GM18498 (cell line): ENCODE measurements around the gene LAGE3.

ENCODE experiments used
- ATAC-seq: cut with Tn5 transposase; IDR thresholded peaks from one replicate; pipeline ENCODE4 v1.9.1; 2021; ENCODE audit warnings: mild to moderate bottlenecking, moderate library complexity; ENCODE audit not compliant: unreplicated experiment

The LAGE3 gene

GRCh38 chrX:154478728-154479622 is at the start of gene LAGE3:
Gene LAGE3 (minus strand): TSS chrX:154479281. CDS start chrX:154478915, 366 bp downstream.
- ATAC-seq, result peak; percentile 93

- peak; percentile 81 for ATAC-seq
Measured at GRCh38 chrX:154526901-154527675, 48.0 kb upstream of the LAGE3 start.

- no peak for ATAC-seq
Measured at GRCh38 chrX:154525606-154526490, 46.8 kb upstream of the LAGE3 start.

GRCh38 chrX:154519389-154519788 is 40.3 kb upstream of the LAGE3 start:
- no peak for ATAC-seq

- ATAC-seq, result no peak
Measured at GRCh38 chrX:154517101-154517781, 38.2 kb upstream of the LAGE3 start.

GRCh38 chrX:154516656-154517100 is 37.6 kb upstream of the LAGE3 start:
- peak; percentile 3 for ATAC-seq

- peak; percentile 93 for ATAC-seq
Measured at GRCh38 chrX:154515966-154516655, 37.0 kb upstream of the LAGE3 start, which contains the start of gene FAM3A. Gene FAM3A (minus strand): TSS chrX:154516232. CDS start chrX:154515772, 460 bp downstream.

- ATAC-seq, result peak; percentile 3
Measured at GRCh38 chrX:154515090-154515965, 36.2 kb upstream of the LAGE3 start.

- ATAC-seq, result no peak
Measured at GRCh38 chrX:154513716-154514115, 34.6 kb upstream of the LAGE3 start.

GRCh38 chrX:154512879-154513553 is 33.9 kb upstream of the LAGE3 start:
- no peak for ATAC-seq

- ATAC-seq, result no peak
Measured at GRCh38 chrX:154511761-154512160, 32.7 kb upstream of the LAGE3 start.

GRCh38 chrX:154509455-154509854 is 30.4 kb upstream of the LAGE3 start:
- ATAC-seq, result no peak

- ATAC-seq, result no peak
Measured at GRCh38 chrX:154508384-154508745, 29.3 kb upstream of the LAGE3 start.

- ATAC-seq, result no peak
Measured at GRCh38 chrX:154507673-154508383, 28.7 kb upstream of the LAGE3 start.

GRCh38 chrX:154506483-154507332 is 27.6 kb upstream of the LAGE3 start:
- no peak for ATAC-seq

- ATAC-seq, result no peak
Measured at GRCh38 chrX:154505734-154506133, 26.7 kb upstream of the LAGE3 start.
